Peyer's patch (tissue), 4 donors: ENCODE measurements around the gene NKD2. TPM values are rescaled to one million over a fixed set of nuclear protein-coding genes. Genes with fewer than 3 reads are reported as not detected.
"Not testable (repeated sequence)": the region's sequence is repeated elsewhere in the genome, so short reads cannot be mapped to it uniquely, and the experiment has no call there.

ENCODE experiments used
- DNase-seq, 3 donors: peaks; one replicate each; pipeline ENCODE4 v3.0.0-alpha.2; 2017 to 2019
- H3K27ac ChIP-seq, 4 donors: fragments of 200-600 bp; sonication (generic); one replicate each; pipeline ENCODE4 v1.5.1; 2016 to 2019
- H3K27me3 ChIP-seq, 2 donors: fragments of 200-600 bp; sonication (generic); one replicate each; pipeline ENCODE4 v1.5.1; 2019
- H3K36me3 ChIP-seq, 3 donors: fragments of 200-600 bp; sonication (generic); one replicate each; pipeline ENCODE4 v1.5.1; 2016 to 2019
- H3K4me1 ChIP-seq, 4 donors: fragments of 200-600 bp; sonication (generic); one replicate each; pipeline ENCODE4 v1.5.1; 2016 to 2019
- H3K4me3 ChIP-seq, 4 donors: fragments of 200-600 bp; sonication (generic); 1 replicate in 3 of 4; 2 replicates in 1 of 4; pipeline ENCODE4 v1.5.1; 2016 to 2019; ENCODE audit warnings: mild to moderate bottlenecking in 1 of 4
- H3K9me3 ChIP-seq, 4 donors: fragments of 200-600 bp; sonication (generic); one replicate each; pipeline ENCODE4 v1.5.1; 2016 to 2019; ENCODE audit warnings: mild to moderate bottlenecking in 1 of 4
- POLR2A ChIP-seq, 2 donors: fragments of 450-650 bp; IDR thresholded peaks; one replicate each; pipeline ENCODE4 v1.5.1; 2017; ENCODE audit warnings: antibody characterized with exemption in 2 of 2, mild to moderate bottlenecking in 2 of 2, moderate library complexity in 2 of 2
- total RNA-seq, 4 donors: library from RNA; depleted of rRNA; stranded (reverse); fragments of >200 nt; gene quantifications; one replicate each; pipeline ENCODE4 v1.1.0, GENCODE V29; 2016
- TF ChIP-seq, protein P1 (sequence below), 6 experiments: fragments of 450-650 bp in 4 of 6; fragments of 200-600 bp in 2 of 6; sonication (generic) in 1 of 6; IDR thresholded peaks; one replicate each; pipeline ENCODE4 v1.5.1; 2017 to 2019; ENCODE audit warnings: antibody characterized with exemption in 6 of 6, mild to moderate bottlenecking in 3 of 6, moderate library complexity in 1 of 6

Gene NKD2
- total RNA-seq, 4 donors from 2014 or later, result 1.9 to 9.9 (median 3.5) TPM

DNA sequence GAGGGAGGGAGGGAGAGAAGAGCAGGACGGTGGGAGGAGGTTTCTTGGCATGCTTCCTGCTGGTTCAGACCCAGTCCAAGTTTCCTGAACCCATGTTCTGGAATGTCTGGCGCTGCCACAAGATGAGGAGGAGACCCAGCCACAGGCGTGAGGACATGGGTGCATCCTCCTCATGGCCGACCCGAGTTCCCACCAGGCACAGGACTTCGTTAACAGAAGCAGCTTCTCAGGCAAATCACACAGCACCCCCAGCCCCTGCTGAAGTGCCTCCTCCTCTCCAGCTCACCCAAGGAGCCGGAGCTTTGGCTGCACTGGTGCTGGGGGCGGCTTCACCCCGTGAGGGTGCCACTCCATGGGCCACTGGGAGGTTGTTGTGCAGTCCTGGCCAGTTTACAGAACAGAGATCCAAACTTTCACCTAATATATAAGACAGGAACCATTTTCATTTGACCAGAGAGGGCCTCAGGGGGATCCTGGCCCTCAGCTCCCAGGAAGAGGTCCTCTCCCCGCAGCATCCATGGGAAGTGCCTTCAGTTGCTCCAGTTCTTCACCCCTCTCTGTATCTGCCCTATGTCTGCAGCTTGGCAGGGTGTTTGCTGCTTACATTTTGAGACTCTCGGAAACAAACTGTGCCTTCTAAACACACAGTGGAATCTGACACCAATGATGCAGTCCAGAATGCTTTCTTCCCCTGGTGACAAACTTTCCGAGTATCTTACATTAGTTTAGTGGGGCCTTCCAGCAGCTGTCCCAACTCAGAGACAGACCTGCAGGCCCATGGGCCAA lies 10.2 kb upstream of the NKD2 start:
- Histone ChIP-seq H3K4me3 (no peak overlapping the region), H3K9me3 (no peaks in the 10 kb centered on the region), H3K27me3 (no peaks in the 10 kb centered on the region), H3K27ac (peak overlapping the region; percentile 5 to 69 (median 44)), H3K36me3 (no peaks in the 10 kb centered on the region), H3K4me1 (peaks cover 0 to 2% (median 0%) of the 10 kb centered on the region in 4 donors)
- peak in 1 of 3 donors; percentile 46 for DNase-seq
- TF ChIP-seq POLR2A (IDR thresholded peaks at IDR 0.05), result no peak
- TF ChIP-seq, protein P1, sequence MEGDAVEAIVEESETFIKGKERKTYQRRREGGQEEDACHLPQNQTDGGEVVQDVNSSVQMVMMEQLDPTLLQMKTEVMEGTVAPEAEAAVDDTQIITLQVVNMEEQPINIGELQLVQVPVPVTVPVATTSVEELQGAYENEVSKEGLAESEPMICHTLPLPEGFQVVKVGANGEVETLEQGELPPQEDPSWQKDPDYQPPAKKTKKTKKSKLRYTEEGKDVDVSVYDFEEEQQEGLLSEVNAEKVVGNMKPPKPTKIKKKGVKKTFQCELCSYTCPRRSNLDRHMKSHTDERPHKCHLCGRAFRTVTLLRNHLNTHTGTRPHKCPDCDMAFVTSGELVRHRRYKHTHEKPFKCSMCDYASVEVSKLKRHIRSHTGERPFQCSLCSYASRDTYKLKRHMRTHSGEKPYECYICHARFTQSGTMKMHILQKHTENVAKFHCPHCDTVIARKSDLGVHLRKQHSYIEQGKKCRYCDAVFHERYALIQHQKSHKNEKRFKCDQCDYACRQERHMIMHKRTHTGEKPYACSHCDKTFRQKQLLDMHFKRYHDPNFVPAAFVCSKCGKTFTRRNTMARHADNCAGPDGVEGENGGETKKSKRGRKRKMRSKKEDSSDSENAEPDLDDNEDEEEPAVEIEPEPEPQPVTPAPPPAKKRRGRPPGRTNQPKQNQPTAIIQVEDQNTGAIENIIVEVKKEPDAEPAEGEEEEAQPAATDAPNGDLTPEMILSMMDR (IDR thresholded peaks at IDR 0.05), result no peak

DNA sequence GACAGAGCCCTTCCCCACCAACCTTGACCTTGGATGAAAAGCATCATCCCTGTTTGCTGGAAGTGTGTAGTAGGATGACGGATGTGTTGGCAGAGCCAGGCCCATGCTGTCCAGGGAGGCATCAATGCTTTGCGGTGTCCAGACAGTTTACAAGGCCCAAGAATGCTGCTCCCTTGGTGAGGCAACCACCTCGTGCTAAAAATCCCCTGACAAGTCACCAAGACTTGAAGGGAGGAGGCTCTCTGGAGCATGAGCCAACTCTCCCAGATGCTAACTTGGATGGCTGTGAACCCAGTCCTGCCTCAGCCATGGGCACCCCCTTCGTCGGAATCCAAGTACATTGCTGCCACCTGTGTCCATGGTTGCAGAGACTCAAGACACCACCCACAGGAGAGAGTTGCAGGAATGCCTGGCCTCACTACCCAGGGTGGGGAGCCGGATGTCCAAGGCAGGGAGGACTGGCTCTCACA lies 9.5 kb upstream of the NKD2 start:
- no peak for TF ChIP-seq POLR2A (IDR thresholded peaks at IDR 0.05)
- TF ChIP-seq, protein P1 (IDR thresholded peaks at IDR 0.05), result no peak
- H3K27me3 ChIP-seq, result no peaks in the 10 kb centered on the region
- no peaks in the 10 kb centered on the region for H3K9me3 ChIP-seq
- DNase-seq, result peak in 1 of 3 donors; percentile 47
- H3K36me3 ChIP-seq, result no peaks in the 10 kb centered on the region
- no peak overlapping the region for H3K4me3 ChIP-seq
- H3K27ac ChIP-seq, result peak overlapping the region in 2 of 4 donors; percentile 65 to 69
- peaks cover 0 to 8% (median 0%) of the 10 kb centered on the region in 4 donors for H3K4me1 ChIP-seq

DNA sequence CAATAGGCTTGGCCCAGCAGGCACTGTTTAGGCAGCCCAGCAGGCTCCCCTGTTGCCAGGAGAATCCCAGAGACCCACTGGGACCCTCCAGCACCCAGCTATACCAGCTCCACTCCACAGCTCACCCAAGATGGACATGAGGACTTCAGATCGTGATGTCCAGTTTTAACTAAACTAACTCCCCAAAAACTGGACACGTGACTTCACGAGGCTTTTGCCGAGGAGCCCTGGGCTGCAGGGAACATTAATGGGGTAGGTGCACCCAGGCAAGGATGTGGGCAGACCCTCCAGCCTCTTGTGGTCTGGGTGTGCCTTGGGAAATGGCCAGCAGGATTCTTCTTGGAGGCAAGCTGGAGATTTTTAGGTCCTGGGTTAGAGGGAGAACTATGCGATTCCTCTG lies 8.9 kb upstream of the NKD2 start:
- Histone ChIP-seq H3K27me3 (no peaks in the 10 kb centered on the region), H3K4me3 (no peak overlapping the region), H3K36me3 (no peaks in the 10 kb centered on the region), H3K4me1 (peaks cover 0 to 15% (median 0%) of the 10 kb centered on the region in 4 donors), H3K9me3 (no peaks in the 10 kb centered on the region), H3K27ac (peak overlapping the region in 2 of 4 donors; percentile 65 to 69)
- DNase-seq, result peak in 1 of 3 donors; percentile 24
- TF ChIP-seq, protein P1 (IDR thresholded peaks at IDR 0.05), result no peak
- TF ChIP-seq POLR2A (IDR thresholded peaks at IDR 0.05), result no peak

DNA sequence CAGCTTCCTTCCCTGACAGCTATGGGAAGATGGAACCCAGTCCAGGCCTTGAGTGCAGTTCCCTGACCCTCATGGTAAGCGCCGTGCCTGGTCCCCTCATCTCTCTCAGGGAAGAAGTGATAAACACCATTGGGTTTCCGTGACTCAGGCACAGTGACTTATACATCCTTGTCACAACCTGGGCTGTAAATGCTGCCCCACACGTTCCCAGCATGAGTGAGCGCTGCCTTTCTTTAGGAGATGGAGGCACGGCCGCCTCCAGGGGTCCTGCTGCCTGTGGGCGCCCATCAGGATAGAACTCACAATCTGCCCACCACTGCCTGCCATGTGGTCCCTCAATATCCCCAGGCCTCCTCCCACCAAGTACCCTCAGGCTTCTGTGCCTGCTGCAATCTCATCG lies 8.3 kb upstream of the NKD2 start:
- Histone ChIP-seq H3K9me3 (no peaks in the 10 kb centered on the region), H3K4me1 (peaks cover 0 to 21% (median 0%) of the 10 kb centered on the region in 4 donors), H3K36me3 (no peaks in the 10 kb centered on the region), H3K27me3 (no peaks in the 10 kb centered on the region), H3K27ac (no peak overlapping the region), H3K4me3 (no peak overlapping the region)
- TF ChIP-seq, protein P1 (IDR thresholded peaks at IDR 0.05), result no peak
- TF ChIP-seq POLR2A (IDR thresholded peaks at IDR 0.05), result no peak
- DNase-seq, result peak in 1 of 3 donors; percentile 39

DNA sequence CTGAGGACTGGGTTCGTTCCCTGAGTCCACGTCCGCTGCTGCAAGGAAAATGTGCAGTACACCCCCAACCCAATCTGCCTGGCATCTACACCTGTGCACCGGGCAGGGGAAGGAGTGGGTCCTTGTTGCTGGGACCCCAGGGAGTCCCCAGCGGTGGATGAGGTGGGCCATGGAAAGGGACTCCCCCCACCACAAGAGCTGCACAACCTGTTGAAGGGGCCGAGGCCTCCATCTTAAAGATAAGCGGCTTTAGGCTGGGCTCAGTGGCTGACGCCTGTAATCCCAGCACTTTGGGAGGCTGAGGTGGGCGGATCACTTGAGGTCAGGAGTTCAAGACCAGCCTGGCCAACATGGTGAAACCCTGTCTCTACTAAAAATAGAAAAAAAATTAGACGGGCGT lies 7.8 kb upstream of the NKD2 start:
- DNase-seq, result peak in 1 of 3 donors; percentile 9
- H3K27me3 ChIP-seq, H3K27ac ChIP-seq, H3K4me3 ChIP-seq, H3K36me3 ChIP-seq, H3K9me3 ChIP-seq: not testable (repeated sequence)
- peaks cover 0 to 26% (median 0%) of the 10 kb centered on the region in 4 donors for H3K4me1 ChIP-seq
